Glomerular visceral epithelial cell (primary cell): ENCODE measurements around the gene CELF3.
"Not testable (repeated sequence)": the region's sequence is repeated elsewhere in the genome, so short reads cannot be mapped to it uniquely, and the experiment has no call there.

Experiments
- DNase-seq: peaks from one replicate; pipeline ENCODE4 v3.0.0-alpha.2; 2016; ENCODE audit errors: extremely low spot score

Gene CELF3

DNA sequence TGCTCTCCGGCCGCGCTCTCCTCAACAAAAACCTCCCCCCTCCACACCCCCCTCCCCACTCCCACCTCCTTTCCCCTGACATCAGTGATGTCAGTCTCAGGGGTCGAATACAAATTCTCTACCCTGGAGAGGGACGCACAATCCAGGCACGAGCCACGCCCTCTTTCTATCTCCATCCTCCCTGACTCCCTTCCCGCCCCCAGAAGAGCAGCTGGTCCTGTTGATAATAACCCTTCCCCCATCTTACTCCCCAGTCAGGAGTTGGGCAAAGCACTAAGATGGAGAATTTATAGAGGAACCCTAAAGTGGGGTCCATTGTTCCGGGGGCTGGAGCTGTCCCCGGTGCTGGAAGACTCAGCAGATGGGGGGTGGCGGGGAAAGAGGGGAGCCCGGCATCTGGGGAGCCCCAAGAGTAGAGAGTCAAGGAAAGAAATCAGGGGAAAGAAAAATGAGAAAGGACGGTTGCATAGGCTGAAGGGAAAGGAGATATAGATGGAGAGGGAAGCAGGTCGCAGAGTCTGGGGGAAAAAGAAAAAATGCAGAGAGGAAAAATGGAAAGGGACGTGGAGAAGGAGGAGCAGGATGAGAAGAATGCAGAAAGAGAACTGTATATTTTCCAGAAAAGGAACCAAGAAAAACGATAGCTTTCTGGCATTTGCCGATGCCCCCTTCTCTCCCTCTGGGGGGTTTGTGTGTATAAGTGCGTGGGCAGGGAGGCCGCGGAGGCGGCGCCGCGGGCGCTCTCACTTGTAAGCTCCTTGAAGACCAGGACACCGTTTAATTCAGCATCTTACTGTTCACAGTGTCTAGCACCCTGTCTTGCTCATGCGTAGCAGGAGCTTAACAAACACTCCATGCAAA, at the start of gene CELF3:
Gene CELF3, minus strand, starts transcription at position 33 of the 861 bp plus-strand sequence. CDS start 783 bp downstream, outside the sequence.
- no peak for DNase-seq

DNA sequence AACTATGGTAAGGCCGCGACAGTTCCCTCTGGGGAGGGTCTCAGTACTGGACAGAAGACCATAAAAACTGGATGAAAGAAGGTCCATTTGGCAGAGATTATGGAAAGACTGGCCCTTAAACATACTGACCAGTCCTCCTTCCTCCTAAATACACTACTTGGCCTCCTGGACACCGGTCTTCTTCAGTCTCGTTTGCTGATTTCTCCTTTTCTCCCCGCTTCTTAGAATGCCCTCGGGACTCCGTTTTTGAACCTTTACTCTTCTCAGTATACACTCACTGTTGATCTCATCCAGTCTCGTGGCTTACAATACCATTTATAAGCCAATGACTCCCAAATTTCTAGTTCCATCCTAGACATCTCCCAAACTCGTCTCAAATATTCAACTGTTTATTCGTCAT, 47.4 kb upstream of the CELF3 start:
- no peak for DNase-seq

DNA sequence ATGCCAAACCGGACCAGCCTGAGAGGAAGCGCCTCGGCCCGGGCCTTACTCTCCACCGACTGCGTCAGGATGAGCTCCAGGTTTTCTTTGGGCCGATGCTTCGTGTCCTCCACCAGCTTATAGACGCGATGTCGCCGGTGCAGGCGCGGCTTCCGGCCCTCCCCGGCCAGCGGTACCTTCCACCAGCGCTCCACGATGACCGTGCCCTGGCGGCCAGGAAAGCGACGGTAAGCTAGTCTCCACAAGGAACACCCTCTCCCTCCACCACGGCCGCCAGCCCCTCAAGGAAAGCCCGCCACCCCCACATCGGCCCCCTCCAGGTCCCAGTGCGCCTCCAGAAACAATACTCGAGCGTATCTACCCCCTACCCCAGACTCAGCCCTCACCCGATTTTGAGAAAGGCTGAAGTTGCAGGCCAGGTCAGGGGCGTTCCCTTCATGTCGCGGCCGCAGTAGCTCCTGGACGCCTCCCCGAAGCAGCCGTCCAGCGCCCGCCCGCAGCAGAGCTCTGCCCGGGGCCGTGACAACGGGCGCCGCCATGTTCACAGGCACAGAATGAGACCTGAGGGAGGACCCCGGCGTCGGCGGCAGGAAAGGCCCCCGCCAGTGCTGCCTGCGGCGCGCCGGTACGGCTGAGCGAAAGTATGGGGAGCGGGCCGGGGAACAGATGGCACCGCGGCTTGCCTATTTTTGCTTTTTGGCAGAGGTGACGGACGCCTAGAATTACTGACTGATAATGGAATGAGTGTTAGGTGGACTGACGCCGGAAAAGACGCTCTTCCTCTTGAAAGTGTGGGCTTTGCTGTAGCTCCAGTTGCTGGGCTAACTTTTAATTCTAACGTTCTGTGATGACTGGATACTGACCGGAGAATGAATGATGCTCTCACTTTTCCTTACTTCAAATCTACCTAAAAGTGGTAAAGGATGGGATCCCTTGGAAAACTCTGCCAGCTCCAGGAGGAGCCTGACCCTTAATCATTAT, 46.6 kb upstream of the CELF3 start, which contains the start of gene MRPL9:
Gene MRPL9, minus strand, starts transcription at position 556 of the 981 bp plus-strand sequence. Its CDS starts 17 bp downstream, at position 539.
- peak; percentile 80 for DNase-seq

DNA sequence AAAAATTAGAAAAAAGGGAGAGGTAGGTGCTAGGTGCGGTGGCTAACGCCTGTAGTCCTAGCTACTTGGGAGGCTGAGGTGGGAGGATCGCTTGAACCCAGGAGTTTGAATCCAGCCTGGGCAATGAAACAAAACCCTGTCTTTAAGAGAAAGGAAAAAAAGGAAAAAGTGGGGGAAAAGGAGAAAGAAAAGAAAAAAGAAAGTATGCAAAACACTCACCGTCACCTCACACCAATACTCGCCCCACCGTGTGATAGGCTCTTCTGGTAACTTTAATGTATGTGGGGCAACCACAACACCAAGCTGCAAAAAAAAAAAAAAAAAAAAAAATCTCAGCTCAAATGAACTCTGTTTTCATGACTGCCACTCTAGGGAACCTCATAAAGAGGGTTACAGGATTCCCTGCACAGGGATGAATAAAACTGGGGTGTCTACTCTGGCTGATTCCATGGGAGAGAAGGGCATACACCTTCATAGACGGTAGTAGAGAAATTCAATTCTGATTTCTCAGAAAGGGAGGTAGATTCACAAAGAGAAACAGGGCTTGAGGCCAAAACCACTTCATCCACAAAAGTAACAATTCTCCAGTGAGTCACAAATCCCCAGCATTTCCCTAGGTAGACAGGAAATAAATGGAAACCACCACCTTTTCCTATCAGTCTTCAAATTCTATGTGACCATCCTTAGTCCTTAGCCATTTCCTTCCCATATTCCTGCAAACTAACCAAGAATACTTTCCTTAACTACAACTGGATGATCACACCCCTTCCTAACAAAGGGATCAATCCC, 44.2 kb upstream of the CELF3 start:
- peak; percentile 8 for DNase-seq

DNA sequence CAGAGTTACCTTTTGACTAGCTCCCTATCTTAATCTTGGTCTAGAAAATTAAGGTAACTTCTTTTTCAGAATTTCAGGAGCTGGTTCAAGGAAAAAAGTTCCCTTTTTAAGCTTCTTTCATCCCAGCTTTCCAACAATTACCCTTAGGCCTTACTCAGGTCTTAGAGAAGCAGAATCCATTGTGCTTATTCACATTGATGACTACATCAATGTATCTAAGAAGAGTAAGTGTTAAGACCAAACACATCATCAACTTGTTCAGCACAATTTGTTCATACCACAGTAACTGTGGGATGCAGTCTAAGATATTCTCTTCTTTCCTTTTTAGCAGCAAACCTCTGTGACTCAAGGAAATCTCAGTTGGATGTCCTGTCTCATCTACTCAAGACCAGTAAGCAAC, 42.6 kb upstream of the CELF3 start:
- no peak for DNase-seq

DNA sequence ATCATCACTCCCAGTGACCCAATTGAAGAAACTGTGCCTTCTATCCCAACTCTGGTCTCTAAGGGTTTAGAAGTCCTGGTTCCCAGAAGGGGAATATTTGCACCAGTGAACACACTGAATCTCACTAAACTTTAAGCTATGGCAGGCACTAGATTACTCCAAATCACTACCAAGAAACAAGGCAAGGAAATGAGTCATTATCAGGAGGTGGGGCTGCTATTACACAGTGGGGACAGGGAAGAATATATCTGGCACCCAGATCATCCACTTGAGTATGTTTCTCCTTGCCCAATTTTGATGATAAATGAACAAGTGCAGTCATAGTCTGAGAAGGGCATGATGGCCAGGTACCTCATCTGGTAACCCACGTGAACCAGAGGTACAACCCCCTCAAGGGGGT, 39.7 kb upstream of the CELF3 start:
- no peak for DNase-seq

DNA sequence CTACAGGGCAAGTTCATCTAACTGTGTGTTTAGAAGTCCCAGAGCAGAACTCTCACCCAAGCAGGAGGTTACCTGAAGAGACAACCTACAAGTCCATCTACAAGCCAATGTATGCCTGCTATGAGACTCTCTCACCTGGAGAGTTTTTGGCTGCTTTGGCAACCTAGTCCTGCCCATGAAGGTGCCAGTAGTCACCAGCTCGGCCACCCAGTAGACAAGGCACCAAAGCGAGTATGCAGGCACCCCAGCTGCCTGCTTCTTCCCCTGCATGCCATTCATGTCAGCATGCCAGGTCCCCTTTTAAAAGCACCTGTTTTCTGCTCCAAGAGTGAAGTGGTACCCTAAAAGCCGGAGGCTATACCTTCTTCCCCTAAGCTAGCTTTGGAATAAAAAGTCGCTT, 24.9 kb upstream of the CELF3 start:
- DNase-seq = no peak

DNA sequence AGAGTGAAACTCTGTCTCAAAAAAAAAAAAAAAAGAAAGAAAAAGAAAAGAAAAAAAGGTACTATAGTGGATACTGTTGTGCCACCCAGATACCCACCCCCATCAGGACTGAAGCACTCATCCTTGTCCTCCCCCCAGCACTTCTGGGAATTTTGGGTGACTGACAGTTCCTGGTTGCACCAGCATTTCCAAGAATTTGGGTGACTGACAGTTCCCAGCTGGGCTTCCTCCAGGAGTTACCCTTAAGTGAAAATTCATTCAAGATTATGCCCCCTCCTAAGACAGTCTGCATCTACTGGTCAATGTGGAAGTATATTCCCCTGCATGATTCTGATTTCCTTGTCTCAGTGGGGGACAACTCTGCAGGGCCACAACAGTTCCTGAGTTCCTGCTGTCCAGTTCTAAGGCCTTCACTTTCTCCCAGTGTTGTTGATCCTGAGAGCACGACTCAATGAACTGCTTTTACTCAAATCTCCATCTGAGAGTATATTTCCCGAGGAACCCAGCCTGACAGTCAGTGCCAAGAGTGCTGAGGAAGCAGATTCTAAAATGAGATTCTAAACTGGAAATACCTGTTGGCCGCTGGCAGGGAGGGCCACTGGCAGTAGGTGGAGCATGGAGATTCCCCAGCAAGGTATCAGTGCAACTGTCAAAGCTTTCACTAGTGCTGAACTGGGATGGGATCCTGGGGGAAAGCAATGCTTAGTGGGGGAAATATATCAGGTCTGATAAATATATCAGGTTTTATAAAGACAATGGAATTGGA, 23.2 kb upstream of the CELF3 start:
- no peak for DNase-seq

DNA sequence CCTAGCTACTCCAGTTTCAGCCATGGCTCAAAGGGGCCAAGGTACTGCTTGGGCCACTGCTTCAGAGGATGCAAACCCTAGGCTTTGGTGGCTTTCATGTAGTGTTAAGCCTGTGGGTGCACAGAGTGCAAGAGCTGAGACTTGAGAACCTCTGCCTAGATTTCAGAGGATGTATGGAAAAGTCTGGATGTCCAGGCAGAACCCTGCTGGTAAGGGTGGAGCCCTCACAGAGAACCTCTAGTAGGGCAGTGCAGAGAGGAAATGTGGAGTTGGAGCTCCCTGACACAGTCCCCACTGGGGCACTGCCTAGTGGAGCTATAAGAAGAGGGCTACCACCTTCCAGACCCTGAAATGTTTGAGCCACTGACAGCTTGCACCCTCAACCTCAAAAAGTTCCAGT, 20.9 kb upstream of the CELF3 start:
- no peak for DNase-seq

DNA sequence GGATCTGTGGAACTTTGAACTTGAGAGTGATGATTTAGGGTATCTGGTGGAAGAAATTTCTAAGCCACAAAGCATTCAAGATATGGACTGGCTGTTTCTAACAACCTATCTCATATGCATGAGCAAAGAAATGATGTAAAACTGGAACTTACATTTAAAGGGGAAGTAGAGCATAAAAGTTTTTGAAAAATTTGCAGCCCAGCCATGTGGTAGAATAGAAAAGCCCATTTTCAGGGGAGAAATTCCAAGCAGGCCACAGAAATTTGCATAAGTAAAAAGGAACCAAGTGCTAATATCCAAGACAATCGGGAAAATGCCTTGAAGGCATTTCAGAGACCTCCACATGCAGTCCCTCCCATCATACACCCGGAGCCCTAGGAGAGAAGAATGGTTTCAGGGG, 20.4 kb upstream of the CELF3 start:
- DNase-seq = no peak

DNA sequence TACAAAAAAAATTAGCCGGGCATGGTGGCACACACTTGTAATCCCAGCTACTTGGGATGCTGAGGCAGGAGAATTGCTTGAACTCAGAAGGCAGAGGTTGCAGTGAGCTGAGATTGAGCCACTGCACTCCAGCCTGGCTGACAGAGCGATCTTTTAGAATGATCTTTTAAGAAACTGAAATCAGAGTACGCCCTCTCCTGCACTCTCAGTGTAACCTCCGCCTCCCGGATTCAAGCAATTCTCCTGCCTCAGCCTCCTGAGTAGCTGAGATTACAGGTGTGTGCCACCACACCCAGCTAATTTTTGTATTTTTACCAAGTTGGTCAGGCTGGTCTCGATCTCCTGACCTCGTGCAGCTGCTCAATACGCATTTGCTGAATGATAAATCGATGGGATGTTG, 17.4 kb upstream of the CELF3 start:
- not testable (repeated sequence) for DNase-seq

DNA sequence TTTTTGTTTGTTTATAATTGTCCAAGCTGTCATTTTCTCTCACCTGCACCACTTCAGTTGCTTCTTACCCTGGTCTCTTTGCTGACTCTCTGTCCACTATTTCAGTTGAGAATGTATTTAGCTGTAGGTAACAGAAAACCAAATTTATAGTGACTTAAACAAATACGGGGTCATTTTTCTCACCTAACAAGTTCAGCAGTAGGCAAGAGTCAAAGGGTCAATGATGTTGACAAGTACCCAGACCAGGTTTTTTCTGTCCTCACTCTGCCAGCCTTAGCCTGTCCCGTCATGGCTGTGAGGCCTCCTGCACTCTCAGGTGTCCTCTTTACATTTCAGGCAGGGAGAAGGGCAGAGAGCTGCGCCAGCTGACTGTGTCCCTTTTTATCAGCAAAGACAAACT, 16.5 kb upstream of the CELF3 start:
- no peak for DNase-seq

DNA sequence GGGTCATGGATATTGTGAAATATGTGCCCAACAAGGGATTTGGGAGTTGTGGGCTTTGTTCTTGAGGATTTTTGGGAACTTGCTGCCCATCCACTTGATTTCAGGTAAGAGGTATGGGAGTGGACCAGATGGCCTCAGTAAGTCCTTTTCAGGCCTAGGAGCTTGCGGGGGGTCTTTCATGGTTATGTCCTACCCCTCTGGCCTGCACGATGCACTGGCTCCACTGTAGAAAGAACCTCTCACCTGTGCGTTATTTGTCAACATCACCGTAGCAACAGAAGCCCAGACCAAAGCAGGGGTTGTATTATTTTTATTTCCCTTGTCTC, 13.3 kb upstream of the CELF3 start:
- DNase-seq = no peak

DNA sequence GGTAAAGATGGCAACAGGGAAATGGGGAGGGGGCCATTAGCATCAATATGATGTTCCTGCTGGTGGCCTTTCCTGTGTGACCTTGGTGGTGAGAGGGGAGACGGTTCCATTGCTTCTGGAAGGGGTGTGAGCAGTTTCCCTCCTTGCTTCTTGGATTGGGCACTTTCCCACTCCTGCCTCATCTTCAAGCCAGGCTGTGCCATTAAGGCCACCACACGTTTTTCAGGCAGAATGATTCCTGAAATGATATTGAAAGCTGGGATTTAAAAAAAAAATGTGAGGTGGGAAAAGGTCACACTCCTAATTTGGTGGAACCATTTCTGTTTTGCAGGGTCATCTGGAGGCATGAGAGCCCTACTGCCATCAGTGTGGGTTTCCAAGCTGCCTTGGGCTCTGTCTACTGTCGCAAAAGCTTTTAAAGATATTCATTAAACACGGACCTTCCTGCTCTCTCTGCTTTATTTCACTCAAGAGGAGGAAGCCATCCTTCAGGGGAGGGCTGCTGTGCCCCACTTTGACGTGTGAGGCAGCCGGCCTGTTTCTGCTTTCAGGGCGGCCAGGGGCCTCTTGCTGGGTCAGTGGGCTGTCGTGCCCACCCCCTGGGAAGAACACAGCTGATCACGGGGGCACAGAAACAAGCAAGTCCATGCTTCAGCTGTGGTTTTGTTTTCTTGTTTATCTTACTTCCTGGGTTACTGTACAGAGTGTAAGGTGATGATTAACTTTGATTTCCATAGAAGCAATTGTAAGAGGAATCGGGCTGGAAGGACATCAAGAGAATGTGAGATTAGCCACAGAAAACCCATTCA, 12.8 kb upstream of the CELF3 start:
- DNase-seq = no peak

DNA sequence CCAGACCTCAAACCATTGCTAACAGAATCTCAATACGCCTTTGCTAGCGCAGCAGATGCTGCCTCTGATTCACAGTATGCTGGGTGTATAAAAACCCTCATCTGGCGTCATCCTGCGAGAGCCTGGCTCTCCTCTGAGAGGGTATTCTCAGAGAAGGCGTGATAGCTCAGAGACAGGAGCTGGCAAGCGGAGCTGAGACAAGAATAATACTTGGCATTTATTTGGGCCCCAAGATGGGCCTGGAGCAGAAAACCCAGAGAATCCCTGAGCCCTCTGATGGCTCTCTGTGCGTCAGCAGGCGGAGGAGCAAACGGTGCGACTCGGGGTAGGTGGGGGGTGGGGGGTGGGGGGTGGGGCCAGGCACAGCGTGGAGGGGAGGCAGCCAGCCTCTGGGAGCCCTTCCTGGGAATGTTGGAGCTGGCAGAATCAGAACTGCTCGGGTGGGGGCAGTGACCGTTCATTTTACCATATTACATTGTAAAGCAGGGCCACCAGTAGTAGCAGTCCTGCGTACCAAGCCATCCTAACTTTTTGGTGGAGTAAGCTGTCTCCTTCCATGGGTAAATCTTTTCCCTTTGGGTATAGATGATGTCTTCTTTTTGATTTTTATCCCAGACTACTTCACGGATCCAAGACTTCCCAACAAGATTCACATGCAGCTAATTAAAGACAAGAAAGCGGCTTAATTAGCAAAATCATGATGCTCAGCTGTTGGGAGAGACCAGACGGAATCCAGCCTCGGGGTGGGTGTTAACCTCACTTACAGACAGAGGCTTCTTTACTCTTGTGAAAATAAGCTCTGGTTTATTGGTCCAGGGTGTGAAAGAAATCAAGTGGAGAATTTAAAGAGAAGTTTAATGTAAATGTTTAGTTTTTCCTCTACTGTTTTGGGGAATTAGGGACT, 11.8 kb upstream of the CELF3 start:
- no peak for DNase-seq

DNA sequence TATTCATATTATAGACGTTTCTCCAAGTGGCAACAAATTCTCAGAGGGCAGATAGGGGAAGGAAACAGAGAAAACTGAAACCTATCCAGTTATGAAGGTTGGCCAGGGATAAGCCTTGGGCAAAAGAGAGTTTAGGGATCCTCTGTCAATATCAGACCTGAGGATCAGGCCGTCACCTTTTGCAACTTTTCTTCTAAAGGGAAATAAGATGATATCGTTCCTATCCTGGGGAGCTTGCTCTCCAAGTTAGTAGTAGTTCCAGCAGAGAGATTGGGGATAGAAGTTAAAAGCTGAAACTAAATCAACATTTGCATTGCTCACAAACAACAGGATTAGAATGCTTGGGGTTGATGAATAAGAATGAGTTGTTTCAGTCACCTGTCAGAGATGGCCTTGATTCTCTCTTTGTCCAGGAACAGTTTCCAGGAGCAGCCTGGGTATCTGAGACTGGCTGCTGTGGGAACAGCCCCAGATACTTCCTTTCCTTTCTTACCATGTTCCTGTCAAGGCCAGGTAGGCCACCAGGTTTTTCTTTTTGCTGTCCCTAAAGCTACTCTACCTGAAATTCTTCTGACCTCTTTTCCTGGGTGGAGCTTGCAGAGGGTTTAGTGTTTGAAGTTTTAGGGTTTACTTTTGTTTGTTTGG, 7.2 kb upstream of the CELF3 start:
- no peak for DNase-seq

DNA sequence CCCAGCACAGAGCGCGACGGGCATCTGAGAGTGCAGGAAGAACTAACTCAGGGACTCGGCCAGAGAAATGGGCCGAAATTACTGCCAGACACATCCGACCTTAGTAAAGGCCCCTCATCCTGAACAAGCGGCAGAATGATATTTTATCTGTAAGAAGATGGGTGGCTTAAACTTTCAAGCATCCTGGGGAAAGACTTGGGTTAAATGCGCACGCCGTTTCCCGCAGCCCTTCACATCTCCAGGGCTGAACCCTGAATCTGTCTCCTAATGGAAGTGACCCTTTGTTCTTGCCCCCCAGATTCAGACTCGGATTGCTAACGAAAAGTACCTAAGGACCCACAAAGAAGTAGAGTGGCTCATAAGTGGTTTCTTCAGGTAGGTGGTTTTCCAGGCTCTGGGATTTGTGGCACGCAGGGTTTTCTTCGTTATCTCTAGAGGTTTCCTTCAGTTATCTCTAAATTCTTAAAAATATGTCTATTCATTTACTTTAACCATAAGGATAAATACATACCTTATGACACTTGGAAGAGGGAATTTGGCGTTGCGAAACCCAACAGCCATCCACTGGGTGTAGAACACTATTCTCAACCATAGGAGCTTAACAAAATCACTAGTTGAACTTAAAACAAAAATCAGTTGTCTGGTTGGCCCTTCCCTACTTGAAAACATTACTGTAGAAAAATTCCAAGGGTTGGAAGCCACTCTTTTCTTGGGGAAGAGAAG, 5.3 kb upstream of the CELF3 start:
- DNase-seq = no peak
